Loucy (cell line): ENCODE measurements around the gene OR52L1.
"Not testable (repeated sequence)": the region's sequence is repeated elsewhere in the genome, so short reads cannot be mapped to it uniquely, and the experiment has no call there.

Experiments
- H2AFZ ChIP-seq: fragments of 200-600 bp; sonication (generic); 2 replicates; pipeline ENCODE4 v1.6.0; 2016; ENCODE audit warnings: antibody characterized with exemption, mild to moderate bottlenecking, low read length, moderate library complexity
- H3F3A ChIP-seq: fragments of 200-600 bp; 2 replicates; pipeline ENCODE4 v1.6.0; 2016; ENCODE audit warnings: antibody characterized with exemption, low read depth, mild to moderate bottlenecking
- H3K27me3 ChIP-seq: fragments of 200-600 bp; sonication (generic); 2 replicates; pipeline ENCODE4 v1.6.1; 2014; ENCODE audit warnings: low read length, mild to moderate bottlenecking; ENCODE audit not compliant: insufficient read depth, poor library complexity, severe bottlenecking
- H3K36me3 ChIP-seq: fragments of 200-600 bp; sonication (generic); 2 replicates; pipeline ENCODE4 v1.6.1; 2016; ENCODE audit warnings: low read length; ENCODE audit not compliant: insufficient read depth
- H3K4me1 ChIP-seq: fragments of 200-600 bp; sonication (generic); 2 replicates; pipeline ENCODE4 v1.5.1; 2014; ENCODE audit warnings: low read length, mild to moderate bottlenecking; ENCODE audit not compliant: insufficient read depth, poor library complexity, severe bottlenecking
- H3K4me2 ChIP-seq: fragments of 200-600 bp; sonication (generic); 2 replicates; pipeline ENCODE4 v1.6.0; 2014; ENCODE audit warnings: antibody characterized with exemption, low read length, low read depth, mild to moderate bottlenecking; ENCODE audit not compliant: poor library complexity, severe bottlenecking
- H3K4me3 ChIP-seq: fragments of 200-600 bp; sonication (generic); 2 replicates; pipeline ENCODE4 v1.5.1; 2014; ENCODE audit warnings: low read length, mild to moderate bottlenecking, mixed read lengths; ENCODE audit not compliant: poor library complexity, severe bottlenecking
- H3K79me2 ChIP-seq: fragments of 200-600 bp; sonication (generic); 2 replicates; pipeline ENCODE4 v1.6.1; 2014; ENCODE audit warnings: low read length; ENCODE audit not compliant: insufficient read depth
- H3K9ac ChIP-seq: fragments of 200-600 bp; sonication (generic); 2 replicates; pipeline ENCODE4 v1.6.0; 2014; ENCODE audit warnings: mild to moderate bottlenecking, low read depth, low read length, moderate library complexity; ENCODE audit not compliant: poor library complexity, severe bottlenecking
- H3K9me2 ChIP-seq: fragments of 200-600 bp; sonication (generic); replicated peaks from 2 replicates; pipeline ENCODE4 v1.6.1; 2016; ENCODE audit warnings: low read depth, low read length, mixed read lengths
- H3K9me3 ChIP-seq: fragments of 200-600 bp; sonication (generic); 2 replicates; pipeline ENCODE4 v1.6.1; 2014; ENCODE audit warnings: mild to moderate bottlenecking, antibody characterized with exemption, low read length, low read depth; ENCODE audit not compliant: insufficient read depth
- H4K20me1 ChIP-seq: fragments of 200-600 bp; sonication (generic); 2 replicates; pipeline ENCODE4 v1.6.0; 2014; ENCODE audit warnings: antibody characterized with exemption, low read length, mild to moderate bottlenecking; ENCODE audit not compliant: insufficient read depth, poor library complexity, severe bottlenecking
- CTCF ChIP-seq: fragments of 200-600 bp; sonication (generic); conservative IDR thresholded peaks from 2 replicates; pipeline ENCODE4 v1.5.1; 2014; ENCODE audit warnings: mild to moderate bottlenecking, antibody characterized with exemption, low read length
- EZH2phosphoT487 ChIP-seq: fragments of 200-600 bp; IDR thresholded peaks from 2 replicates; pipeline ENCODE4 v1.6.1; 2018; ENCODE audit warnings: antibody characterized with exemption, mild to moderate bottlenecking, moderate library complexity, borderline replicate concordance

The OR52L1 gene

GRCh38 chr11:5967708-5968107, 19.1 kb downstream of the OR52L1 start:
- no peaks in the 10 kb centered on the region for H3K9me2 ChIP-seq
- no peak for TF ChIP-seq EZH2phosphoT487
- TF ChIP-seq CTCF = no peak
- H3F3A ChIP-seq = no peaks in the 10 kb centered on the region
- H2AFZ ChIP-seq = no peak overlapping the region
- no peak overlapping the region for H3K9ac ChIP-seq
- no peaks in the 10 kb centered on the region for H3K4me1 ChIP-seq
- no peak overlapping the region for H3K4me3 ChIP-seq
- 0 out of 2 replicates have a peak, but pooled peaks cover 3% of the 10 kb centered on the region for H3K9me3 ChIP-seq
- H3K79me2 ChIP-seq = no peaks in the 10 kb centered on the region
- H3K4me2 ChIP-seq = no peak overlapping the region
- no peaks in the 10 kb centered on the region for H3K36me3 ChIP-seq
- no peaks in the 10 kb centered on the region for H3K27me3 ChIP-seq
- no peaks in the 10 kb centered on the region for H4K20me1 ChIP-seq

GRCh38 chr11:5966958-5967357, 19.8 kb downstream of the OR52L1 start:
- H3K9ac ChIP-seq = no peak overlapping the region
- 0 out of 2 replicates have a peak, but pooled peaks cover 3% of the 10 kb centered on the region for H3K9me3 ChIP-seq
- H3K4me1 ChIP-seq = no peaks in the 10 kb centered on the region
- H2AFZ ChIP-seq = no peak overlapping the region
- no peak for TF ChIP-seq CTCF
- no peak for TF ChIP-seq EZH2phosphoT487
- no peaks in the 10 kb centered on the region for H4K20me1 ChIP-seq
- H3K4me3 ChIP-seq = no peak overlapping the region
- H3K36me3 ChIP-seq = no peaks in the 10 kb centered on the region
- H3K27me3 ChIP-seq = no peaks in the 10 kb centered on the region
- no peaks in the 10 kb centered on the region for H3K79me2 ChIP-seq
- no peak overlapping the region for H3K4me2 ChIP-seq
- no peaks in the 10 kb centered on the region for H3F3A ChIP-seq
- no peaks in the 10 kb centered on the region for H3K9me2 ChIP-seq

GRCh38 chr11:5960704-5961320, 26.0 kb downstream of the OR52L1 start:
- not testable (repeated sequence) for H3K9me3 ChIP-seq, H3K4me3 ChIP-seq, H3K9me2 ChIP-seq, H3K27me3 ChIP-seq, H3K36me3 ChIP-seq, H4K20me1 ChIP-seq, H3F3A ChIP-seq, H3K9ac ChIP-seq, H3K4me1 ChIP-seq, H2AFZ ChIP-seq, H3K79me2 ChIP-seq, H3K4me2 ChIP-seq

- no peaks in the 10 kb centered on the region for H3K79me2 ChIP-seq
- H3K4me2 ChIP-seq = no peak overlapping the region
- no peaks in the 10 kb centered on the region for H3K9me3 ChIP-seq
- no peak overlapping the region for H2AFZ ChIP-seq
- H3K9ac ChIP-seq = no peak overlapping the region
- no peaks in the 10 kb centered on the region for H3K36me3 ChIP-seq
- no peak for TF ChIP-seq EZH2phosphoT487
- TF ChIP-seq CTCF = no peak
- no peaks in the 10 kb centered on the region for H3F3A ChIP-seq
- no peaks in the 10 kb centered on the region for H4K20me1 ChIP-seq
- no peaks in the 10 kb centered on the region for H3K9me2 ChIP-seq
- H3K4me1 ChIP-seq = no peaks in the 10 kb centered on the region
- no peaks in the 10 kb centered on the region for H3K27me3 ChIP-seq
- no peak overlapping the region for H3K4me3 ChIP-seq
Observed at GRCh38 chr11:5955586-5955985, 31.2 kb downstream of the OR52L1 start.
